ENCODE data around the gene NTF3.

Gene NTF3

DNA sequence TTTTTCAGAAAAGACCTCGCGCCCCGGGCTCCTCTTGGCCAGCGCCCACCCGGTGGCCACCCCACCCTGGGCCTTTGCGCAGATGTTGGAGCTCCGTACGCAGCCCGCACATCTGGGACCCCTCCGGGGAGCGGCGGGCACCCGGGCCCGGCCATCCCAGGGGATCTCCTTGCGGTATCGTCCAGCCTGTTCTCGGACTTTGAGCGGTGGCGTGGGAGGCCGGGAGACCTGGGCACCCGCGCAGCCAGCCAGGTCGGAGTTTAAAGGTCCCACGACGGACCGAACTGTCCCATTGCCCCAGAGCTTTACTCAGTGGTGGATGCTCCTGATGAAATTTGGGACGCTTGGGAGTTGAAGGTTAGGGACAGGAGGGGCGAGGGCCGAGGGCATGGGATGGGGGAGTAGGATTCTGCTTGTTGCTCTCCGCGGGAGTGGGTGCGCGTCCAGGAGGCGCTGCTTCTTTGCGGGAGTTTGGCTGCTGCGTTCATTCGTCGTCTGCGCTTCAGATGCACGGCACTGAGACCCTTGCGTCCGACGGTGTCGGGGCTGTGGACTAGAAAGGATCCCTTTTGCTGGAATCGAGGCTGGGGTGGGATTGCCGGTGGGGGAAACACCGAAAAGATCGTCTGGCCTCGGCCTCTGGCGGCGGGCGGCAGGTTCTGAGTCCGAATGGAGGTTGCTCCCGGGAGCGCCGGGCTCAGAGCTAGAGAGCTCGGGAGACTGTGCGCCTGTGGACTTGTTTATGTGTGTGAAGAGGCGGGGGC, 1.4 kb downstream of the NTF3 start:
- TF ChIP-seq, protein P1, sequence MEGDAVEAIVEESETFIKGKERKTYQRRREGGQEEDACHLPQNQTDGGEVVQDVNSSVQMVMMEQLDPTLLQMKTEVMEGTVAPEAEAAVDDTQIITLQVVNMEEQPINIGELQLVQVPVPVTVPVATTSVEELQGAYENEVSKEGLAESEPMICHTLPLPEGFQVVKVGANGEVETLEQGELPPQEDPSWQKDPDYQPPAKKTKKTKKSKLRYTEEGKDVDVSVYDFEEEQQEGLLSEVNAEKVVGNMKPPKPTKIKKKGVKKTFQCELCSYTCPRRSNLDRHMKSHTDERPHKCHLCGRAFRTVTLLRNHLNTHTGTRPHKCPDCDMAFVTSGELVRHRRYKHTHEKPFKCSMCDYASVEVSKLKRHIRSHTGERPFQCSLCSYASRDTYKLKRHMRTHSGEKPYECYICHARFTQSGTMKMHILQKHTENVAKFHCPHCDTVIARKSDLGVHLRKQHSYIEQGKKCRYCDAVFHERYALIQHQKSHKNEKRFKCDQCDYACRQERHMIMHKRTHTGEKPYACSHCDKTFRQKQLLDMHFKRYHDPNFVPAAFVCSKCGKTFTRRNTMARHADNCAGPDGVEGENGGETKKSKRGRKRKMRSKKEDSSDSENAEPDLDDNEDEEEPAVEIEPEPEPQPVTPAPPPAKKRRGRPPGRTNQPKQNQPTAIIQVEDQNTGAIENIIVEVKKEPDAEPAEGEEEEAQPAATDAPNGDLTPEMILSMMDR (IDR thresholded peaks at IDR 0.05; ENCODE audit: borderline replicate concordance, insufficient read depth, low read depth, low read length) = no peak
- H3K4me3 ChIP-seq (ENCODE audit: low read depth, low read length) = no peak overlapping the region

DNA sequence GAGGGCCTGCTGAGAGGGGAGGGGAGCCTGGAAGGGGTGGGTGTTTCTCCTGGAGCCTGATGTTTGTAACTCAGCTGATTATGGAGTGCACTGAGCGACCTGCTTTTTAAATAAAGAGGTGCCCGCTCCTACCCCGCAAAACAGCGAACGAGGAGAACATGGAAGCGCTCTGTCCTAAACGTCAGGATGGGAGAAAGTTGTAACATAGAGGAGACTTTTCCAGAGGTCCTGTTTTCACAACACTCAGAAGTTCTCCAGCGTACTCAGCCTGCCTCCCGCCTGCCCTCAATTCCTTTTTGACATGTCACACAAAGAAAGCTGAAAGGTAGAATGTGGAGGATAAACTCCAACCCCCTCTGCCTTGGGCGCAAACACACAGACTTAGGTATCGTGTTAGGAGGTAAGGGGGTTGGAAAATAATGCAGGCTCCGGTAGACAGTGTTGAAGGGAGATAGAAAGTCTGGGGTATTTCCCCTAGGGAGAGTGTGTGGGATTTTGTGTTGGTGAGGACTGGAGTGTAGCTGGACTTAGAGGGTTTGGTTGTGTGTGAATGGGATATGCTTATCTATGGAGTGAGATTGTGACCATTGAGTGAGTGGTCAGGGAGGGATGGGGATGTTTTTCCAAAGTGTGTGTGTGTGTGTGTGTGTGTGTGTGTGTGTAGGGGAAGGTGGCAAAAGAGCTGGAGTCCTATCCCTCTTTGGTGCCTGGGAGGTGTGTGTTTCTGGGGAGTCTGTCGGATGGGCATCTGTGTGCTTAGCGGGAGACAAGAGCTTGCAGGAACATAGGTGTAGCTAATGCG, 2.1 kb downstream of the NTF3 start:
- no peak overlapping the region for H3K4me3 ChIP-seq (ENCODE audit: low read depth, low read length)
- TF ChIP-seq, protein P1 (IDR thresholded peaks at IDR 0.05; ENCODE audit: borderline replicate concordance, insufficient read depth, low read depth, low read length) = no peak

DNA sequence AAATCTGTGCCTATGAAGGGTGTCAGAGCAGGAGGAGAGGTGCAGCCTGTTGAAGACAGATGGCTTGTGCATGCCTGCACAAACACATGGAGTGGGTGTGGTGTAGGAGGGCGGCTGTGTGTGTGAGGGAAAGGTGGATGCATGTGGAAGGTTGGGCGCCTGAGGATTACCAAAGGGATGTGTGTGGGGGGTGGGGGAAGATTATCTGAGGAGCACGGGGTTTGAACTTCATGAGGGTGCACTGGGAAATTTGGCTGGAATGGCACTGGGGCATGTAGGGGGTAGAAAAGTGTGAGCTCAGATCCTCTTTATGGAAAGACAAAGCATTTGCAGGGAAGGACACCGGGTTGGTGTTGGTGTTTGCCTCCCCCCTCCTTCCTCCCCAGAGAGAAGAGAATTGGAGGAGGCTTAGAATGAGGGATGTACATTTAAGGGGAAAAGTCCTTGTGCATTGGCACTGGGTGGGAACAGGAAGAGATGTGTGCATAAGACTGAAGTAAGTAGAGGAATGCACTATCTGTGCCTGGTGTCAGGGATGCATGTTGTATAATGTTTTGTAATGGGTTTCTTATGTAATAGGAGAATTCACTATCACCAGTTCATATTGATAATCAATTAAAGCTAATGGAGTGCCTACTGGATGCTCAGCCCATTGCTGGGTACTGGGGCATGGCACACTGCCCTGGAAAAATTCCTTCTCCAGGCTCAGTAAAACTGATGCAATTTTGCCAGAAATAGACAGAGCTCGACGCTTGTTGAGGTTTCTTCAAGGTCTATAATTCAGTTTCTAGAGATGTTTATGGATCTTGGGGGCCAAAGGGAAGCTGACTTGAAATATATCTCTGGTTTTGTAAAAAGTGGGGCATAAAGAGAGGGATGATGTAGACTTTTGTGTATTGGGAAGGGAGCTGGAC, 3.0 kb downstream of the NTF3 start:
- TF ChIP-seq, protein P1 (IDR thresholded peaks at IDR 0.05; ENCODE audit: borderline replicate concordance, insufficient read depth, low read depth, low read length) = no peak

DNA sequence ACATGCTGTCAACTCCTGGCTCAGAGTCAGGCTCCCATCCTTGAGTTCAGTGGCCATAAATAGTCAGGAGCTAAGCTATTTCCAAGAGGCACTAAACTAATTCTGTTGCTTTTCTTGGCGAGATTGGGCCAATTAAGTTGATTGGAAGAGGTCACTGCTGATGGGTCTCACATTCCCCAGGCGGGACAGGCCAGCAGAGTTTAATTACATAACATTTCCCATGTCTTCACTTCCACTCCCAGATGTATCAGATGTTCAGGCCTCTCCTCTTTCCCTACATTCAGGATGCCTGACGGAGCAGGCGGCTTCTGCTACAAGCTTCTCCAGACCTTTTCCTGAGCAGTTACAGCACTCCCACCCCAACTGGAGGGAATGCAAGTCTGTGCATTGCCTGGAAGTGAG, 5.3 kb downstream of the NTF3 start:
- H3K4me3 ChIP-seq (ENCODE audit: low read depth, low read length) = no peak overlapping the region
- TF ChIP-seq, protein P1 (IDR thresholded peaks at IDR 0.05; ENCODE audit: borderline replicate concordance, insufficient read depth, low read depth, low read length) = no peak

More for the DNA sequence above, 3.0 kb downstream of the NTF3 start:
- no peak overlapping the region for H3K4me3 ChIP-seq (ENCODE audit: low read depth, low read length)

DNA sequence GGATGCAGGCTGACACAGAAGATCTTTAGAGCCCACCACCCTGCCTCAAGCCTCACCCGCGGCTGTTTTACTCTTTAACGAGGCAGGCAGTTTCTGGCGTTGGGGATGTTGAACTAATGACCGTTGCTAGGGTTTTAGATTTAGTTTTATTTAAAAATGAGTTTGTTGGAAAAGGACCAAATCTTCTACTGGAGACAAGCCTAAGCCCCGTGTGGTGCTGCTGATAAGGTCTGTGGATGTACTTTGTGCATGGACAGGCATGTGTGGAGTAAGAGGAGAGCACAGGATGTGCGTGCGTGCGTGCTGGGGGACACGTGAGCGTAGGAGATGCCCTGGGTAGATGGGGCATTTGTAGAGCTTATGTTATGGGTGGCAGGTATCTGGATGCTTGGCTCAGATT, 5.7 kb downstream of the NTF3 start:
- TF ChIP-seq, protein P1 (IDR thresholded peaks at IDR 0.05; ENCODE audit: borderline replicate concordance, insufficient read depth, low read depth, low read length) = no peak
- no peak overlapping the region for H3K4me3 ChIP-seq (ENCODE audit: low read depth, low read length)

DNA sequence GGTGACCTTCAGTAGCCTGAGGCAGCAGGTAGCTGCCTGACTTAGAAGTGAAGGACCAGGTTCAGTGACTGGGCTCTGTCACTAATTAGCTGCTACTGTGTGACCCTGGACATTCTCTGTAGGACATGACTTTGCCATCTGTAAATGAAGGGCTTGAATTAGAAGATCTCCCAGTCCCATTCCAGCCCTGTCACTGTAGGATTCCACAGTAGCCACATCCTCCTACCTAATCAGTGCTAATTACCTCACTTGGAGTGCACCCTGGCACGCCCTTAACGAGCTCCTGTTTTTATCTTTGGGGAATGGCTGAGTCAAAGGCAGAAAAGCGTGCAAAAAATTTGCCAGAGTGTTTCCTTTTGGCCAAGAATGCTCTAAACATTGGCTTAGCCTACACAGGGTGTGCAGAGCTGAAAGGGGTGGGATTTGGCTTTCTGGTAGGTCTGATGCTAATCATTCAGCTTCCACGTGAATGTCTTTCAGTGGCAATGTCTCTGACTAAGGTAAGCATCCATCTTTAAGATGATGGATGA, 6.8 kb downstream of the NTF3 start:
- no peak overlapping the region for H3K4me3 ChIP-seq (ENCODE audit: low read depth, low read length)
- TF ChIP-seq, protein P1 (IDR thresholded peaks at IDR 0.05; ENCODE audit: borderline replicate concordance, insufficient read depth, low read depth, low read length) = no peak

Data from GM12875 (cell line).